Left hindlimb (tissue), 1 donor: ENCODE data around the gene TIMP2.
"Not testable (repeated sequence)": the region's sequence is repeated elsewhere in the genome, so short reads cannot be mapped to it uniquely, and the experiment has no call there.

Experiments
- DNase-seq: peaks from one replicate; pipeline ENCODE4 v3.0.0-alpha.2; 2018

Gene TIMP2

DNA sequence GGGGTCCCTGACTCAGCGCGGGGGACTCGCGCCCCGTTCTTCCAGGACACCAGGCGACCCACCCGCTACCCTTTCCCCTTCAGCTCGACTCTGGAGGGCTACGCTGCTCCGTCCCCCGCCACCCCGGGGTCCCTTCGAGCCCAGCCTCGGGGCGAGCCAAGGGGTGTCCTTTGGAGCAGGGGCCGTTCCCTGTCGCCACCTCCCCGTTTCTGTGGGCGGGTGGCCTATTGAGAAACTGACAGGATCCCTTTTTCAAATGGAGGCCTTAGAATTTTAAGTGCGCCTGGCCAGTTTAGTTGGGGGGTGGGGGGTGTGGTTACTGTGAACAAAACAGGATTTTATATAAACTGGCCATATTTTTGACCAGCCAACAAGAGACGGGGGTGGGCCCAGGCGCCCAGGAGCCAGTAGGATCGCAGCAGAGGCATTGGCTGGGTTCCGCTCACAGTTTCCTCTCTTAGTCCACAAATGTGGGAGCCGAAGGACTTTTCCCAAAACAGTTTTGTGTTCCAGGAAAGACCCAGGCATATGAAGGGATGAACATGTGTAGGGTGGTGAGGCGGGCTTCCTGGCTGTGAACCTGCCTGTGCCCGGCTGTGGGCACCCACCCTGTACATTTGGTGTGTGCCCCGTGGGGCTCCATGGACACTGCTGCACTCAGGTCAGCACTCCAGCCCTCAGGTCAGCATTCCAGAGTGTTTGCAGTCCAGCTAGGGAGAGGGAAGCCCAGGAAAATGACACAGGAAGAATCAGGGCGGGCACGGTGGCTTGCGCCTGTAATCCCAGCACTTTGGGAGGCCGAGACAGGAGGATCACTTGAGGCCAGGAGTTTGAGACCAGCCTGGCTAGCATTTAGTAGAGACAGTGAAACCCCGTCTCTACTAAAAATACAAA is 722 bp upstream of the TIMP2 start:
- peak; percentile 92 for DNase-seq

GRCh38 chr17:78924481-78925151 is 571 bp downstream of the TIMP2 start:
- DNase-seq = peak; percentile 72

GRCh38 chr17:78923660-78924453 is 1.3 kb downstream of the TIMP2 start:
- DNase-seq = no peak

- DNase-seq = no peak
Measured at GRCh38 chr17:78922816-78923498, 2.2 kb downstream of the TIMP2 start.

DNA sequence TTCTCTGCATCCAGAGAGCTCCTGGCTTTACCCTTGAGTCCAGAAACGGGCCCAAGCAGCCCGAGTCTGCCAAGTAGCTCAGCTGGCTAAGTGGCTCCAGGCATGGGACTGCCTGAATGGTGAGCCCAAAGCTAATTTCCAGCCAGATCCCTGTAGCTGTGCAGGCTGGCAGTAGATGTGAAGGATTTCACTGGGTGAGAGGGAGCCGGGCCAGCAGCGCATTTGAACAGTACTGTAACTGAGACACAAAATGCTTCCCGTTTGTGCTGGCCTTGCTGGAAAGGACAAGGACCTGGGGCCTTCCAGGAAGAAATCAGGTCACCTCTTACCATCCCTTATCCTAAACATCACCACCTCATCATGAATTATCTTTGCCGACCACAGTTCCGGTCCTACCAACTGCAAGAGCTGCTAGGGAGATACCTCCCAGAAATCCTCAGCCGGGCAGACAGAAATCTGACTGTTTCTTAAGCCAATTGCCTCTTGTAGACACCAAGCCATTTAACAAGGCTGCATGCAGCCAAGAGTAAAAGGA is 3.7 kb downstream of the TIMP2 start:
- DNase-seq = peak; percentile 67

GRCh38 chr17:78920528-78920927 is 4.7 kb downstream of the TIMP2 start:
- no peak for DNase-seq

GRCh38 chr17:78919861-78920450 is 5.2 kb downstream of the TIMP2 start:
- no peak for DNase-seq

- DNase-seq = no peak
Measured at GRCh38 chr17:78918979-78919378, 6.2 kb downstream of the TIMP2 start.

DNA sequence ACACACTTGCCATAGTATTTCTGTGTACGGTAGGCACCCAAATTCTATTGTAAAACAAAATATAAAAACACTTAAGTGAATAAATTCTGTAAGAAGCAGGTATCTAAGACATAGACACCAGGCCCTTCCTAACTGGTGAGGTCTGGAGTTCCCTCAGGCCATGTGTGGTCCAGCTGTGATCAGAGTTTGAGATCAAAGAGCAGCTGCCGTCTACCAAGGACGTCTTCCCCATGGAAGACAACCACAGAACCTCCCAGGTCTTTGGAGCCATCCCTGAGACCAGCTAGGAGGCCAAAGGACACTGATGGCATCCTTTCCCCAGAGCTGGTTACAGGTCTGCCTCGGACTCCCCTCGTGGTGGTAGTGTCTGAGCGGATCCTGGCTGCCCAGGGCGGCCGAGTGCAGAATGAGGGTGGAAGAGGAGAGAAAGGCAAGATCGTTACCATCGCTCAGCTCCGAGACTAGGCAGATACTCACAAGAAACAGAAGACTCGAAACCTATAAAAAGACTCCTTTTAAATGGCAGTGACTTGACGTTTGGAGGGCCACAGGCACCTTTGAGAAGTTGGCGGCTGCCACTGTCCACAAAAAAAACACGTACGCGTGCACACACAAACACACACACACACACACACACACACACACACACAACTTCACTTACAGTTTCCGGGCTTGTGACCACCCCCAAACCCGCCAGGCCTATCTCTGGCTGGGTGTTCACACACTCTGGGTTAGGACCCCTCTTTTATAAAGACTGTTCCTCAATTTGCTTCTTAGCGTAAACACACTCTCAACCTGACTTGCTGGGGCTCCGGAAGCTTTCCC is 7.5 kb downstream of the TIMP2 start:
- DNase-seq = no peak

- DNase-seq = no peak
Measured at GRCh38 chr17:78915872-78916632, 9.1 kb downstream of the TIMP2 start.

- DNase-seq = no peak
Measured at GRCh38 chr17:78913115-78913514, 12.1 kb downstream of the TIMP2 start.

DNA sequence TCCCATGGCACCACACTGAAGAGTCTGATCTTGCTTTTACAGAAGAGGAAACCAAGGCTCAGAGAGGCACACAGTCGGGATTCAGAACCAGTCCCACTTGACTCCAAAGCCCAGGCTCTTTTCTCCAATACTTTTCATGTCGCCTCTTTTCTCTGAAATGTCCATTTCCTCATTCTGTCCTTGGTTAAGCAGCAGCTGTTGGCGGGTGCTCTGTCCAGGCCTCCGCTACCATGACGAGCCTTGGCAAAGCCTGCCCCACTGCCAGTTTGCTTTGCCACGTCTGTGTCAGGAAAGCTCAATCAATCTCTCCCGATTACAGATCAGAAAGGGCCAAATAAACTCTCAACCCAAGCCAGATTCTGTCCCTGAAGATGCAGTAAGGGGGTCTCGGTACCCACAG is 13.1 kb downstream of the TIMP2 start:
- DNase-seq = no peak

DNA sequence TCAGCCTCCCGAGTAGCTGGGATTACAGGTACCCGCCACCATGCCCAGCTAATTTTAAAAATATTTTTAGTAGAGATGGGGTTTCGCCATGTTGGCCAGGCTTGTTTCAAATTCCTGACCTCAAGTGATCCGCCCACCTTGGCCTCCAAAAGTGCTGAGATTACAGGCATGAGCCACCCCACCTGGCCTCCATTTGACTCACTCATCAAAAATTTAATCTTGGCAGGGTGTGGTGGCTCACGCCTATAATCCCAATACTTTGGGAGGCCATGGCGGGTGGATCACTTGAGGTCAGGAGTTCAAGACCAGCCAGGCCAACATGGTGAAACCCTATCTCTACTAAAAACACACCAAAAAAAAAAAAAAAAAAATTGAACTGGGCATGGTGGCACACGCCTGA is 13.6 kb downstream of the TIMP2 start:
- DNase-seq = not testable (repeated sequence)

DNA sequence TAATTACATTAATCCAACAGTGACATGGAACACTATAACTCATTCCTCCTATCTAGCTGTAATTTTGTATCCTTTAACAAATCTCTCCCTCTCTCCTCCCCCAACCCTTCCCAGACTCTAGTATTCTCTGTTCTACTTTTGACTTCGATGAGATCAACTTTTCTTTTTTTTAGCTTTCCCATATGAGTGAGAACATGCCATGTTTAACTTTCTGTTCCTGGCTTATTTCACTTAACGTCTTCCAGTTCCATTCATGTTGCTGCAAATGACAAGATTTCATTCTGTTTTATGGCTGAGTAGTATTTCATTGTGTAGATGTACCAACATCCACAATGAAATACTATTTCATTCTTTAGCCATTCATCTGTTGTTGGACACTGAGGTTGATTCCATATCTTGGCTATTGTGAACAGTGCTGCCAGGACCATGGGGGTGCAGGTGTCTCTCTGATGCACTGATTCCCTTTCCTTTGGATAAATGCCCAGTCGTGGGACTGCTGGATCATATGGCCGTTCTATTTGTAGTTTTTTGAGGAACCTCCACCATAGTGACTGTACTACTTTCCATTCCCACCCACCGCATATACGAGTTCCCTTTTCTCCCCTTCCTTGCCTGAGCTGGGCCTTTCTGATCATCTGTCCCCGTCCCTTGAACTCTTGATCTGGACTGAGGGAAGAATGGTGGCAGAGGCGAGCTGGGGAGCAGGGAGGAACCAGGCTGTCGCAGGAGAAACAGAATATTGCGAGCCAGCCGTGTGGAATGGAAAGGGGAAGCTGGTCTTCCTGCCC is 14.5 kb downstream of the TIMP2 start:
- DNase-seq = no peak

- no peak for DNase-seq
Measured at GRCh38 chr17:78908426-78908825, 16.8 kb downstream of the TIMP2 start.

DNA sequence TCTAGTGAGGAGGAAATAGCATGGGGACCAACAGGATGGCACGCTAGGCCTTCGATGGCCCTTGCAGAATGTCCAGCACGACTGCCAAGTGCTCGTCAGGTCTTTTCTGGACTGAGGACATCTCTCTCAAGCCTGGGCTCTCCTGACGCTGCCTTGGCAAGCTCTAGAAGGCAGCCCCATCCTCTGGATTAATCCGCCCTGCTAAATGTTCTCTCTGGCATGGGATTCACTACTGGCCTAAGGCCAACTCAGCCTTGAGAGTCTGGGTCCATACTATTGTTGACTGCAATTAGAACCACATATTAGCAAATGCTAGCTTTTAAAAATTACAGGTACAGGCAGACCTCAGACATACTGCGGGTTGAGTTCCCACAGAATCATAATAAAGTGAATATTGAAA is 19.6 kb downstream of the TIMP2 start:
- DNase-seq = no peak

- DNase-seq = no peak
Measured at GRCh38 chr17:78905116-78905515, 20.1 kb downstream of the TIMP2 start.

DNA sequence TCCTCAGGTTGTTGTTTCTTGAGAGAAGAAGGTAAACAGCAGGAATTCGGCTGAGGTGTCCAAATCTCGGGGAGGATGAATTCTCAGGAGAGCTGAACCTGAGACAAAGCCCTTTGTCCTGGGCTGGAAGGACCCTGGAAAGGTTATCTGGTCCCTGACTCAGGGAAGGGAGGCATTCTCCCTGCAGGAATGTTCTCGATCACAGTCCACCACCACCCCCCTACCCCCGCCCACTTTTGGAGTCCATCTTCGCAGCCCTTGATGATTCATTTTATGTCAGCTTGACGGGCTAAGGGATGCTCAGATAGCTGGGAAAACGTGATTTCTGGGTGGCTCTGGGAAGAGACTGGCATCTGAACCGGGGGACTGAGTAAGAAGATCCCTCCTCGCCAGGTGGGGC is 20.8 kb downstream of the TIMP2 start:
- no peak for DNase-seq

- DNase-seq = peak; percentile 39
Measured at GRCh38 chr17:78903101-78903779, 21.9 kb downstream of the TIMP2 start, which contains the start of gene CEP295NL. CEP295NL (minus strand) TSS chr17:78903201; CDS start chr17:78901828, 1,373 bp downstream.
